ENCODE results near the gene RAP1A. TPM values are rescaled to one million over a fixed set of nuclear protein-coding genes. Genes with fewer than 3 reads are reported as not detected.
"Not testable (repeated sequence)": the region's sequence is repeated elsewhere in the genome, so short reads cannot be mapped to it uniquely, and the experiment has no call there.

Gene RAP1A
- total RNA-seq, 2 experiments from 2014 or later = 132 to 133 TPM

- DNase-seq = no peak
- Mint-ChIP-seq H3K4me3 (peak overlapping the region; percentile 6), H3K27me3 (ENCODE audit: low read depth) (no peaks in the 10 kb centered on the region), H3K4me1 (ENCODE audit: low read depth) (peaks cover 96% of the 10 kb centered on the region), H3K27ac (peak overlapping the region; percentile 85), H3K36me3 (ENCODE audit: low read depth) (peaks cover 8% of the 10 kb centered on the region), H3K9me3 (ENCODE audit: insufficient read depth) (peaks cover 6% of the 10 kb centered on the region)
- ChIA-PET CTCF (interaction anchor here (2.4 to 7.0 kb wide), 3 partner anchors 19 to 89 kb away, joined by 14 to 55 read pairs (median 17); no protein-coding TSS in a partner anchor), POLR2A (interaction anchor here (9.9 kb wide), 1 partner anchor 24 kb away, joined by 250 read pairs; the partner anchor contains the start of gene RAP1A)
- no peak for ATAC-seq
Measured at GRCh38 chr1:111597426-111597825, 22.2 kb upstream of the RAP1A start.

- peak overlapping the region; percentile 85 for H3K27ac Mint-ChIP-seq
- ChIA-PET POLR2A (interaction anchor here (0.8 to 9.9 kb wide), 2 partner anchors 22 to 90 kb away, joined by 4 to 250 read pairs; partner anchors contain the start of gene RAP1A), CTCF (interaction anchor here (1.1 to 7.0 kb wide), 7 partner anchors 14 to 91 kb away, joined by 3 to 55 read pairs (median 5); no protein-coding TSS in a partner anchor)
- H3K27me3 Mint-ChIP-seq (ENCODE audit: low read depth) = no peaks in the 10 kb centered on the region
- H3K36me3 Mint-ChIP-seq (ENCODE audit: low read depth) = peaks cover 9% of the 10 kb centered on the region
- H3K4me1 Mint-ChIP-seq (ENCODE audit: low read depth) = peaks cover 97% of the 10 kb centered on the region
- peak; percentile 67 for DNase-seq
- peak; percentile 73 for ATAC-seq
- peaks cover 6% of the 10 kb centered on the region for H3K9me3 Mint-ChIP-seq (ENCODE audit: insufficient read depth)
- H3K4me3 Mint-ChIP-seq = peak overlapping the region; percentile 43
Measured at GRCh38 chr1:111598544-111598943, 21.0 kb upstream of the RAP1A start.

GRCh38 chr1:111599781-111600693, 19.6 kb upstream of the RAP1A start:
- POLR2A ChIA-PET = interaction anchor here (0.5 to 9.9 kb wide), 6 partner anchors 6 to 92 kb away, joined by 3 to 250 read pairs (median 6); partner anchors contain the start of gene RAP1A
- ATAC-seq (no peak), DNase-seq (no peak)
- Mint-ChIP-seq H3K4me3 (no peak overlapping the region), H3K36me3 (ENCODE audit: low read depth) (peaks cover 12% of the 10 kb centered on the region), H3K27me3 (ENCODE audit: low read depth) (no peaks in the 10 kb centered on the region), H3K4me1 (ENCODE audit: low read depth) (peaks cover 97% of the 10 kb centered on the region), H3K9me3 (ENCODE audit: insufficient read depth) (peaks cover 6% of the 10 kb centered on the region), H3K27ac (peak overlapping the region; percentile 85)
- CTCF ChIA-PET = interaction anchor here (0.6 to 7.0 kb wide), 11 partner anchors 10 to 92 kb away, joined by 3 to 55 read pairs (median 6); no protein-coding TSS in a partner anchor

- no peak for ATAC-seq
- H3K36me3 Mint-ChIP-seq (ENCODE audit: low read depth) = peaks cover 12% of the 10 kb centered on the region
- no peak overlapping the region for H3K4me3 Mint-ChIP-seq
- H3K27me3 Mint-ChIP-seq (ENCODE audit: low read depth) = no peaks in the 10 kb centered on the region
- peak overlapping the region; percentile 85 for H3K27ac Mint-ChIP-seq
- peaks cover 97% of the 10 kb centered on the region for H3K4me1 Mint-ChIP-seq (ENCODE audit: low read depth)
- CTCF ChIA-PET = interaction anchor here (0.9 to 7.0 kb wide), 10 partner anchors 9 to 93 kb away, joined by 3 to 55 read pairs (median 6); no protein-coding TSS in a partner anchor
- DNase-seq = no peak
- H3K9me3 Mint-ChIP-seq (ENCODE audit: insufficient read depth) = peaks cover 6% of the 10 kb centered on the region
- POLR2A ChIA-PET = interaction anchor here (0.6 to 9.9 kb wide), 6 partner anchors 7 to 94 kb away, joined by 3 to 250 read pairs (median 6); partner anchors contain the start of gene RAP1A
Measured at GRCh38 chr1:111600886-111601386, 18.7 kb upstream of the RAP1A start.

GRCh38 chr1:111602302-111602701, 17.3 kb upstream of the RAP1A start:
- H3K27ac Mint-ChIP-seq = peak overlapping the region; percentile 92
- peaks cover 89% of the 10 kb centered on the region for H3K4me1 Mint-ChIP-seq (ENCODE audit: low read depth)
- H3K9me3 Mint-ChIP-seq (ENCODE audit: insufficient read depth) = peaks cover 6% of the 10 kb centered on the region
- no peaks in the 10 kb centered on the region for H3K27me3 Mint-ChIP-seq (ENCODE audit: low read depth)
- DNase-seq (no peak), ATAC-seq (no peak)
- peaks cover 12% of the 10 kb centered on the region for H3K36me3 Mint-ChIP-seq (ENCODE audit: low read depth)
- CTCF ChIA-PET = interaction anchor here (0.8 to 7.0 kb wide), 12 partner anchors 8 to 168 kb away, joined by 3 to 55 read pairs (median 6); no protein-coding TSS in a partner anchor
- no peak overlapping the region for H3K4me3 Mint-ChIP-seq
- POLR2A ChIA-PET = interaction anchor here (1.0 to 9.9 kb wide), 5 partner anchors 9 to 95 kb away, joined by 3 to 250 read pairs (median 23); partner anchors contain the start of gene RAP1A

GRCh38 chr1:111602974-111603373, 16.6 kb upstream of the RAP1A start:
- ChIA-PET POLR2A (interaction anchor here (0.6 to 9.9 kb wide), 6 partner anchors 9 to 95 kb away, joined by 3 to 250 read pairs (median 19); partner anchors contain the start of gene RAP1A), CTCF (interaction anchor here (0.8 to 7.0 kb wide), 15 partner anchors 11 to 167 kb away, joined by 3 to 55 read pairs (median 5); no protein-coding TSS in a partner anchor)
- Mint-ChIP-seq H3K36me3 (ENCODE audit: low read depth) (peaks cover 12% of the 10 kb centered on the region), H3K4me3 (peak overlapping the region; percentile 6), H3K27me3 (ENCODE audit: low read depth) (no peaks in the 10 kb centered on the region), H3K27ac (peak overlapping the region; percentile 92), H3K9me3 (ENCODE audit: insufficient read depth) (peaks cover 6% of the 10 kb centered on the region), H3K4me1 (ENCODE audit: low read depth) (peaks cover 83% of the 10 kb centered on the region)
- ATAC-seq = no peak
- no peak for DNase-seq

DNA sequence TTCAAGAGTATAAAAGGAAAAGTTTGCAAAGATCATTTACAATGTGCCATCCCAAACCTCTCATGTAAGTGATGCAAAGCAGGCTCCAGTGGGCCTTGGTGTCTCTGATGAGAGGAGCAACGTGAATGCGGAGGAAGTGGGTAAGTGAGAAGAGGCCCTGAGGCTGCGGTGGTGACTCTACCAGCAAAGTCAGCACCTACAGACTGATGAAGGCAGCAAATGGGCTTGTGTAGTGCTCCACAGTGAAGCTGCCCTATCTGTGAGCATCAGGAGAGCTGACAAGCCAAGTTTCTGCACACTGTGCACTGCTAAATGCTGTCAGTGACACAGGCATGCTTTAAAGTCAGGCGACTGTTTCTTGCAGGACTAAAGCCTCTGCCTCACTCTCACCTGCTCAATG, 15.6 kb upstream of the RAP1A start:
- H3K4me3 Mint-ChIP-seq = peak overlapping the region; percentile 40
- POLR2A ChIA-PET = interaction anchor here (0.6 to 9.9 kb wide), 8 partner anchors 9 to 374 kb away, joined by 3 to 250 read pairs (median 10); partner anchors contain the start of gene RAP1A
- H3K27ac Mint-ChIP-seq = peak overlapping the region; percentile 92
- H3K9me3 Mint-ChIP-seq (ENCODE audit: insufficient read depth) = peaks cover 6% of the 10 kb centered on the region
- H3K4me1 Mint-ChIP-seq (ENCODE audit: low read depth) = peaks cover 73% of the 10 kb centered on the region
- H3K36me3 Mint-ChIP-seq (ENCODE audit: low read depth) = peaks cover 14% of the 10 kb centered on the region
- no peaks in the 10 kb centered on the region for H3K27me3 Mint-ChIP-seq (ENCODE audit: low read depth)
- CTCF ChIA-PET = interaction anchor here (0.6 to 7.0 kb wide), 18 partner anchors 8 to 143 kb away, joined by 3 to 55 read pairs (median 6); no protein-coding TSS in a partner anchor
- peak; percentile 92 for DNase-seq
- ATAC-seq = peak; percentile 98

- H3K9me3 Mint-ChIP-seq (ENCODE audit: insufficient read depth) = peaks cover 3% of the 10 kb centered on the region
- H3K4me3 Mint-ChIP-seq = no peak overlapping the region
- ATAC-seq (no peak), DNase-seq (no peak)
- peaks cover 66% of the 10 kb centered on the region for H3K4me1 Mint-ChIP-seq (ENCODE audit: low read depth)
- no peaks in the 10 kb centered on the region for H3K27me3 Mint-ChIP-seq (ENCODE audit: low read depth)
- H3K36me3 Mint-ChIP-seq (ENCODE audit: low read depth) = peaks cover 11% of the 10 kb centered on the region
- CTCF ChIA-PET = interaction anchor here (1.2 to 5.0 kb wide), 10 partner anchors 9 to 88 kb away, joined by 4 to 48 read pairs (median 10); no protein-coding TSS in a partner anchor
- peak overlapping the region; percentile 92 for H3K27ac Mint-ChIP-seq
- POLR2A ChIA-PET = interaction anchor here (1.7 to 9.9 kb wide), 4 partner anchors 8 to 97 kb away, joined by 15 to 250 read pairs (median 60); partner anchors contain the start of gene RAP1A
Measured at GRCh38 chr1:111604931-111605330, 14.7 kb upstream of the RAP1A start.

GRCh38 chr1:111605576-111605975, 14.0 kb upstream of the RAP1A start:
- Mint-ChIP-seq H3K27me3 (ENCODE audit: low read depth) (no peaks in the 10 kb centered on the region), H3K4me1 (ENCODE audit: low read depth) (peaks cover 59% of the 10 kb centered on the region), H3K4me3 (no peak overlapping the region), H3K36me3 (ENCODE audit: low read depth) (peaks cover 8% of the 10 kb centered on the region), H3K9me3 (ENCODE audit: insufficient read depth) (no peaks in the 10 kb centered on the region), H3K27ac (peak overlapping the region; percentile 92)
- ChIA-PET CTCF (interaction anchor here (1.1 to 2.1 kb wide), 4 partner anchors 11 to 34 kb away, joined by 3 to 11 read pairs (median 6); no protein-coding TSS in a partner anchor), POLR2A (interaction anchor here (1.0 to 9.9 kb wide), 5 partner anchors 9 to 98 kb away, joined by 4 to 250 read pairs (median 23); partner anchors contain the start of gene RAP1A)
- ATAC-seq (no peak), DNase-seq (no peak)

GRCh38 chr1:111606457-111607215, 13.0 kb upstream of the RAP1A start:
- not testable (repeated sequence) for DNase-seq; H3K27me3 Mint-ChIP-seq (ENCODE audit: low read depth); H3K9me3 Mint-ChIP-seq (ENCODE audit: insufficient read depth); H3K36me3 Mint-ChIP-seq (ENCODE audit: low read depth); ATAC-seq; H3K4me3 Mint-ChIP-seq
- Mint-ChIP-seq H3K27ac (peak overlapping the region; percentile 52), H3K4me1 (ENCODE audit: low read depth) (peaks cover 49% of the 10 kb centered on the region)
- CTCF ChIA-PET = interaction anchor here (0.8 to 2.1 kb wide), 4 partner anchors 10 to 90 kb away, joined by 3 to 11 read pairs (median 6); no protein-coding TSS in a partner anchor
- POLR2A ChIA-PET = interaction anchor here (1.0 to 9.9 kb wide), 4 partner anchors 10 to 98 kb away, joined by 3 to 250 read pairs (median 6); partner anchors contain the start of gene RAP1A
